Posterior vena cava (tissue), 2 donors: ENCODE measurements around the gene LURAP1L. TPM values are rescaled to one million over a fixed set of nuclear protein-coding genes. Genes with fewer than 3 reads are reported as not detected.
"Not testable (repeated sequence)": the region's sequence is repeated elsewhere in the genome, so short reads cannot be mapped to it uniquely, and the experiment has no call there.

Experiments used
- DNase-seq: peaks from one replicate; pipeline ENCODE4 v3.0.0-alpha.2; 2020; ENCODE audit warnings: low spot score
- intact Hi-C, 2 donors: fragments of 100-400 bp; cut with DNase I; formaldehyde crosslinking; loops; one replicate each; pipeline versions ENCODE4 v1.14.1 to v1.14.2; 2022 to 2023
- total RNA-seq, 2 donors: library from RNA; stranded (reverse); fragmentation: NEBNext Ultra II Directional; extraction: Animal tissue kit (Norgen Biotek cat#: 25700); gene quantifications; one replicate each; pipeline ENCODE4 v1.2.1, GENCODE V29; 2021
- donor health status: DM: yes; HTN: yes; CAD: no.
- donor health status: DM: yes; HTN: yes; CAD: no.

LURAP1L gene
- total RNA-seq, 2 donors from 2014 or later = 13.9 to 18.1 TPM

DNA sequence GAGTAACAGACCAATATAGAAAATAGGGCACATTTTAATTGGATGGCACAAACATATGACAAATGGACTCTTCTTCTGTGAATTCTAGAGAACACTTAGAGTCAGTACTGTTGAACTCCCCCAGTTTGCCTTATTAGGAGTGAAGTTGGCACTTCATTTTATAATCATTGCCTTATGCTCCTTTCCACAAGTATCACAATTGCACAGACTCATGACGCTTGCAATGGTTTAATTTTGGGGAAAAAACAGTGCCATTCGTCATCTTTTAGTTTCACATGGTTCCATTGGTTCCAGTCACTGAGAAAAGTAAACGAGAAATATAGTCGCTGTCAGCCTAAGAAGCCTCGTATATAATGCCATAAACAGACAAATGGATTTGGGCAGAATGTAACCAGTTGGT lies 71.2 kb downstream of the LURAP1L start:
- DNase-seq = no peak
- intact Hi-C loops = loop anchor here in 1 of 2 donors (2.0 kb wide), 1 partner anchor 53 kb away; no protein-coding TSS in a partner anchor

GRCh38 chr9:12847561-12847960 lies 72.7 kb downstream of the LURAP1L start:
- intact Hi-C loops = loop anchor here in 1 of 2 donors (2.0 kb wide), 1 partner anchor 51 kb away; no protein-coding TSS in a partner anchor
- DNase-seq = no peak

- intact Hi-C loops = no loop called here
- DNase-seq = no peak
Observed at GRCh38 chr9:12849486-12850003, 74.7 kb downstream of the LURAP1L start.

GRCh38 chr9:12851341-12852090 lies 76.7 kb downstream of the LURAP1L start:
- intact Hi-C loops = no loop called here

DNA sequence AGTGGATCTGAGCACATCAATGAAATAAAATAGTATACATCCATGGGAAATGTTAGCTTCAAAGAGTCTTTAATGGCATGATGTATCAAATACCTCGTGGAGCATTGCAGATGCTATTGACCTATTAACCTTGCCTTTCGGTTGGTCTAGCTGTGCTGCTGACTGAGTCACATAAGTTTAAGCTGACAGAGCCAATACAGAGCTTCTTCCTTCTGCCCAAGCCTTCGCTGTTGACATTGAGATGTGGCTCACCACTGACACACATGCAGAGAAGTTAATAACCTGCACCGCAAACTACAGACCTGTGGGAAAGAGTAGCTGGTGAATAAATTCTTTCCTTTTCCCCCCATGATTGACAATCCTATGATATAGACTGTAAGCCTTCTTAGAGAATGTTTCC lies 78.2 kb downstream of the LURAP1L start:
- no peak for DNase-seq
- intact Hi-C loops = no loop called here

More at GRCh38 chr9:12851341-12852090, 76.7 kb downstream of the LURAP1L start:
- DNase-seq = no peak

GRCh38 chr9:12854221-12854620 lies 79.4 kb downstream of the LURAP1L start:
- DNase-seq = no peak
- intact Hi-C loops = no loop called here

GRCh38 chr9:12855066-12855465 lies 80.2 kb downstream of the LURAP1L start:
- intact Hi-C loops = no loop called here
- no peak for DNase-seq

DNA sequence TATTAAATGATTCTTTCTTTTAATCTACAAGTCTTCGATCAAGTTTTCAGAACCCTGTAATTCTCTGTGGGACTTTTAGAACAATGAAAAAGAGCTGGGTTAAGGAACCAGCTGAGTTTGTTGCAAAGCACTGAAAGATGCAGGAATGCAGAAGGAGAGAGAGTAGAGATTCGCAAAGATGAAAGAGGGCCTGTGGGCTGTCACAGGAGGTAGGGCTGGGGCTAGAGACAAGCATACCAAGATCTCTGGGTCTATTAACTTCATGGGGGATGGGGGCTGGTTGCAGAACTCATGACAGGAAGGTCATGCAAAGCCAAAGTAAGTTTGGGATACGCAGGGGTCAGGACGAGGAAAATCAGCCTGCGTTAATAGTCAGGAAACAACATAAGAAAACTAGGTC lies 81.8 kb downstream of the LURAP1L start:
- intact Hi-C loops = no loop called here
- DNase-seq = no peak

GRCh38 chr9:12859704-12860251 lies 85.0 kb downstream of the LURAP1L start:
- intact Hi-C loops = no loop called here

GRCh38 chr9:12860998-12861397 lies 86.2 kb downstream of the LURAP1L start:
- DNase-seq = no peak
- intact Hi-C loops = no loop called here

More at GRCh38 chr9:12859704-12860251, 85.0 kb downstream of the LURAP1L start:
- DNase-seq = no peak

GRCh38 chr9:12862611-12863410 lies 88.0 kb downstream of the LURAP1L start:
- intact Hi-C loops = no loop called here

GRCh38 chr9:12863618-12864017 lies 88.8 kb downstream of the LURAP1L start:
- intact Hi-C loops = no loop called here
- DNase-seq = no peak

More at GRCh38 chr9:12862611-12863410, 88.0 kb downstream of the LURAP1L start:
- DNase-seq = no peak

DNA sequence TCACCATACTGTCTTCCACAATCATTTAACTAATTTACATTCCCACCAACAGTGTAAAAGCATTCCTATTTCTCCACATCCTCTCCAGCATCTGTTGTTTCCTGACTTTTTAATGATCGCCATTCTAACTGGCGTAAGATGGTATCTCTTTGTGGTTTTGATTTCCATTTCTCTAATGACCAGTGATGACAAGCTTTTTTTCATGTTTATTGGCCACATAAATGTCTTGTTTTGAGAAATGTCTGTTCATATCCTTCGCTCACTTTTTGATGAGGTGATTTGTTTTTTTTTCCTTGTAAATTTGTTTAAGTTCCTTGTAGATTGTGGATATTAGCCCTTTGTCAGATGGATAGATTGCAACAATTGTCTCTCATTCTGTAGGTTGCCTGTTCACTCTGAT lies 90.6 kb downstream of the LURAP1L start:
- DNase-seq, intact Hi-C loops: not testable (repeated sequence)

Other genes starting within 250 kb of the LURAP1L start
- gene TYRP1, start 81.6 kb upstream of the LURAP1L start, total RNA-seq = under 1 TPM; 0.28 to 0.67 TPM